ENCODE data around the gene HOMER3. TPM values are rescaled to one million over a fixed set of nuclear protein-coding genes. Genes with fewer than 3 reads are reported as not detected.

Gene HOMER3
- polyA plus RNA-seq, 3 donors, result 45.1 to 88.1 (median 49.4) TPM

DNA sequence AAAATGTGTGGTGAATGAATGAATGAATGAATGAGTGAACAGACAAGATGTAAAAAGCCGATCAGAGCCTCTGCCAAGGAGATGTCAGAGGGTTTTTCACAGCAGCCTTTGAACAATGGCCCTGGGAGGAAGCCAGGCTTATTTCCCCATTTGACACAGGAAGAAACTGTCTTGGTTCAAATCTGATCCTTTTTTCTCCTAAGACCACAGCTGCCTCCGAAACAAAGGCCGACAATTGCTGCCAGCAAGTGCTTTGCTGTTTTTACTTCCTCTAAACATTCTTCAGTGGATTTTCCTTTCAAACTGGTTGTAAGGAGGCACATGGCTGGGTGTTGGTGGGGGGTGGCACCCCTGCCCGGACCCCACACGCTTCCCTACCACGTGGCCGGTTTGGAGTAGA is 44.2 kb upstream of the HOMER3 start:
- intact Hi-C loops (cut with micrococcal nuclease), result loop anchor here in 1 of 2 donors (5.0 kb wide), 1 partner anchor 43 kb away; the partner anchor contains the start of gene HOMER3
- peak; percentile 70 to 83 (median 75) for DNase-seq
- Histone ChIP-seq H3K27ac (ENCODE audit: low read depth in 1 of 2, low read length in 2 of 2) (peak overlapping the region; percentile 77 to 82), H3K4me3 (replicated peaks in 1 of 3; ENCODE audit: low read depth in 2 of 3, low read length in 3 of 3) (peak overlapping the region in 1 of 3 experiments; percentile 16), H2AFZ (ENCODE audit: insufficient read depth, low read depth, low read length, poor library complexity, severe bottlenecking) (peak overlapping the region; percentile 37), H3K4me1 (ENCODE audit: control insufficient read depth in 1 of 2, insufficient read depth in 2 of 2, low read length in 2 of 2) (peaks cover 32 to 37% of the 10 kb centered on the region in 2 donors), H3K27me3 (ENCODE audit: control insufficient read depth in 2 of 2, insufficient read depth in 2 of 2, low read length in 2 of 2) (no peaks in the 10 kb centered on the region), H3K36me3 (replicated peaks in 1 of 2; ENCODE audit: control insufficient read depth in 1 of 2, insufficient read depth in 2 of 2, low read length in 2 of 2) (no peaks in the 10 kb centered on the region), H3K79me2 (ENCODE audit: insufficient read depth, low read length) (no peaks in the 10 kb centered on the region), H3K9me3 (replicated peaks in 1 of 2; ENCODE audit: control insufficient read depth in 1 of 2, insufficient read depth in 1 of 2, low read length in 2 of 2) (no peaks in the 10 kb centered on the region), H3K4me2 (replicated peaks; ENCODE audit: extremely low read depth, low read length, poor library complexity, severe bottlenecking) (peak overlapping the region; percentile 43), H3K9ac (ENCODE audit: insufficient read depth, low read length, poor library complexity, severe bottlenecking) (peak overlapping the region; percentile 39), H4K20me1 (ENCODE audit: insufficient read depth, low read length) (no peaks in the 10 kb centered on the region)
- peak overlapping the region; percentile 39 to 43 for H3K4me3 Mint-ChIP-seq
- TF ChIP-seq, protein P1, sequence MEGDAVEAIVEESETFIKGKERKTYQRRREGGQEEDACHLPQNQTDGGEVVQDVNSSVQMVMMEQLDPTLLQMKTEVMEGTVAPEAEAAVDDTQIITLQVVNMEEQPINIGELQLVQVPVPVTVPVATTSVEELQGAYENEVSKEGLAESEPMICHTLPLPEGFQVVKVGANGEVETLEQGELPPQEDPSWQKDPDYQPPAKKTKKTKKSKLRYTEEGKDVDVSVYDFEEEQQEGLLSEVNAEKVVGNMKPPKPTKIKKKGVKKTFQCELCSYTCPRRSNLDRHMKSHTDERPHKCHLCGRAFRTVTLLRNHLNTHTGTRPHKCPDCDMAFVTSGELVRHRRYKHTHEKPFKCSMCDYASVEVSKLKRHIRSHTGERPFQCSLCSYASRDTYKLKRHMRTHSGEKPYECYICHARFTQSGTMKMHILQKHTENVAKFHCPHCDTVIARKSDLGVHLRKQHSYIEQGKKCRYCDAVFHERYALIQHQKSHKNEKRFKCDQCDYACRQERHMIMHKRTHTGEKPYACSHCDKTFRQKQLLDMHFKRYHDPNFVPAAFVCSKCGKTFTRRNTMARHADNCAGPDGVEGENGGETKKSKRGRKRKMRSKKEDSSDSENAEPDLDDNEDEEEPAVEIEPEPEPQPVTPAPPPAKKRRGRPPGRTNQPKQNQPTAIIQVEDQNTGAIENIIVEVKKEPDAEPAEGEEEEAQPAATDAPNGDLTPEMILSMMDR (IDR thresholded peaks at IDR 0.05), result no peak
- H3K27me3 Mint-ChIP-seq (ENCODE audit: low read depth in 3 of 3), result peaks cover 0 to 3% (median 0%) of the 10 kb centered on the region in 3 donors
- WGBS (ENCODE audit: insufficient coverage), result no CpG with 5 or more reads among the region's 7 CpGs
- peak overlapping the region; percentile 85 to 96 (median 93) for H3K27ac Mint-ChIP-seq
- no peaks in the 10 kb centered on the region for H3K36me3 Mint-ChIP-seq
- H3K4me1 Mint-ChIP-seq, result peaks cover 35% of the 10 kb centered on the region
- no peaks in the 10 kb centered on the region for H3K9me3 Mint-ChIP-seq

DNA sequence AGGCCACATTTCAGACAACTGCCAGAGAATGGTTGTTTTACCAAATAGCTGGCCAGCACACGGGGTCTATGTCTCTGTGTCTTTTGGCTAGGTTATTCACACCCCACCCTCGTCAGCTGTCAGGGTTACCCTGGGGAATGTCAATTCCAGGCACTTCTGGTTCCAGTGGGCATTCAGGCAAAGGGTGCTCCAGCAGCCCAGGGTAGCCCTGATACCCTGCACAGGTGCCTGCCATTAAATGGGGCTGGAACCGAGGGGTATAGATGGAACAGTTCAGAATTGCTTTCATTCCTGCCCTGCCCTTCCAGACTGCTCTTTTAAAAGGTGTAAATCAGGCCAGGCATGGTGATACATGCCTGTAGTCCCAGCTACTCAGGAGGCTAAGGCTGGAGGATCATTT is 43.2 kb upstream of the HOMER3 start:
- Mint-ChIP-seq H3K4me1 (peaks cover 35% of the 10 kb centered on the region), H3K27me3 (ENCODE audit: low read depth in 3 of 3) (peaks cover 0 to 3% (median 0%) of the 10 kb centered on the region in 3 donors), H3K4me3 (no peak overlapping the region), H3K36me3 (no peaks in the 10 kb centered on the region), H3K9me3 (no peaks in the 10 kb centered on the region), H3K27ac (peak overlapping the region in 5 of 7 donors; percentile 50 to 95 (median 70))
- intact Hi-C loops (cut with micrococcal nuclease), result no loop called here
- TF ChIP-seq, protein P1 (IDR thresholded peaks at IDR 0.05), result no peak
- 93% methylated on average over 2 of the region's 3 CpGs for WGBS (ENCODE audit: insufficient coverage)
- no peaks in the 10 kb centered on the region for H4K20me1 ChIP-seq (ENCODE audit: insufficient read depth, low read length)
- no peak overlapping the region for H3K4me3 ChIP-seq (replicated peaks in 1 of 3; ENCODE audit: low read depth in 2 of 3, low read length in 3 of 3)
- H3K9ac ChIP-seq (ENCODE audit: insufficient read depth, low read length, poor library complexity, severe bottlenecking), result no peak overlapping the region
- H3K4me1 ChIP-seq (ENCODE audit: control insufficient read depth in 1 of 2, insufficient read depth in 2 of 2, low read length in 2 of 2), result peaks cover 32 to 37% of the 10 kb centered on the region in 2 donors
- H3K79me2 ChIP-seq (ENCODE audit: insufficient read depth, low read length), result no peaks in the 10 kb centered on the region
- H3K4me2 ChIP-seq (replicated peaks; ENCODE audit: extremely low read depth, low read length, poor library complexity, severe bottlenecking), result no peak overlapping the region
- H3K27ac ChIP-seq (ENCODE audit: low read depth in 1 of 2, low read length in 2 of 2), result peak overlapping the region; percentile 77 to 82
- H2AFZ ChIP-seq (ENCODE audit: insufficient read depth, low read depth, low read length, poor library complexity, severe bottlenecking), result no peak overlapping the region
- H3K9me3 ChIP-seq (replicated peaks in 1 of 2; ENCODE audit: control insufficient read depth in 1 of 2, insufficient read depth in 1 of 2, low read length in 2 of 2), result no peaks in the 10 kb centered on the region
- H3K36me3 ChIP-seq (replicated peaks in 1 of 2; ENCODE audit: control insufficient read depth in 1 of 2, insufficient read depth in 2 of 2, low read length in 2 of 2), result no peaks in the 10 kb centered on the region
- no peaks in the 10 kb centered on the region for H3K27me3 ChIP-seq (ENCODE audit: control insufficient read depth in 2 of 2, insufficient read depth in 2 of 2, low read length in 2 of 2)
- DNase-seq, result no peak
